ENCODE results near the gene GLOD5.

DNA sequence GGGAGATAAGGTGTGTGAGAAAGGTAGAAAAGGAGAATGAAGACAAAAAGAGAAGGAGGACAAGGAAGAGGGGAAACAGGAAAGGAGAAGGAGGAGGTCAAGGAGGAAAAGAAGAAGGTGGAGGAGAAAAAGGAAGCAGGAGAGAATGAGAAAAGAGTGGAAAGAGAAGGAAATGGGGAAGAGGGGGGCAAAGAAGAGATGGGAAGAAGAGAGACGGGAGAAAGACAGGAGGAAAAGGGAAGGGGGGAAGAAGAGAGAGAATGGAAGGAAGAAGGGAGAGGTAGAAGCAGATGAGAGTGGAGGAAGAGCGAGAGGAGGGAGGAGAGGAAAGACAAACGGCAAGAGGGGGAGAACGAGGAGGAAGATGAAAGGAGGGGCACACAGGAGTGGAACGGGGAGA is 28.9 kb downstream of the GLOD5 start:
- TF ChIP-seq, protein P1, sequence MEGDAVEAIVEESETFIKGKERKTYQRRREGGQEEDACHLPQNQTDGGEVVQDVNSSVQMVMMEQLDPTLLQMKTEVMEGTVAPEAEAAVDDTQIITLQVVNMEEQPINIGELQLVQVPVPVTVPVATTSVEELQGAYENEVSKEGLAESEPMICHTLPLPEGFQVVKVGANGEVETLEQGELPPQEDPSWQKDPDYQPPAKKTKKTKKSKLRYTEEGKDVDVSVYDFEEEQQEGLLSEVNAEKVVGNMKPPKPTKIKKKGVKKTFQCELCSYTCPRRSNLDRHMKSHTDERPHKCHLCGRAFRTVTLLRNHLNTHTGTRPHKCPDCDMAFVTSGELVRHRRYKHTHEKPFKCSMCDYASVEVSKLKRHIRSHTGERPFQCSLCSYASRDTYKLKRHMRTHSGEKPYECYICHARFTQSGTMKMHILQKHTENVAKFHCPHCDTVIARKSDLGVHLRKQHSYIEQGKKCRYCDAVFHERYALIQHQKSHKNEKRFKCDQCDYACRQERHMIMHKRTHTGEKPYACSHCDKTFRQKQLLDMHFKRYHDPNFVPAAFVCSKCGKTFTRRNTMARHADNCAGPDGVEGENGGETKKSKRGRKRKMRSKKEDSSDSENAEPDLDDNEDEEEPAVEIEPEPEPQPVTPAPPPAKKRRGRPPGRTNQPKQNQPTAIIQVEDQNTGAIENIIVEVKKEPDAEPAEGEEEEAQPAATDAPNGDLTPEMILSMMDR (IDR thresholded peaks at IDR 0.05; ENCODE audit: insufficient read depth, low read depth, low read length): no peak
- no peak for TF ChIP-seq EZH2 (IDR thresholded peaks at IDR 0.05; ENCODE audit: insufficient read depth, low read length)
